Measurements from ENCODE around the gene EIPR1.
"Not testable (repeated sequence)": the region's sequence is repeated elsewhere in the genome, so short reads cannot be mapped to it uniquely, and the experiment has no call there.

The EIPR1 gene

GRCh38 chr2:3285901-3286645 lies 91.5 kb downstream of the EIPR1 start:
- Histone ChIP-seq H3K4me3 (ENCODE audit: insufficient read length, low read depth) (no peak overlapping the region), H3K27me3 (ENCODE audit: insufficient read depth, insufficient read length) (no peaks in the 10 kb centered on the region), H3K9me3 (ENCODE audit: insufficient read depth, low read length) (no peaks in the 10 kb centered on the region), H3K4me1 (ENCODE audit: insufficient read depth, insufficient read length) (peaks cover 6% of the 10 kb centered on the region), H3K9ac (ENCODE audit: insufficient read length, low read depth) (no peak overlapping the region), H3K36me3 (ENCODE audit: insufficient read depth, insufficient read length, low read length) (peaks cover 2% of the 10 kb centered on the region)
- no peak for TF ChIP-seq SUZ12 (IDR thresholded peaks at IDR 0.05; ENCODE audit: extremely low read depth, insufficient read depth, insufficient read length)
- no peak for TF ChIP-seq YY1 (IDR thresholded peaks at IDR 0.05; ENCODE audit: insufficient read depth, insufficient read length)
- TF ChIP-seq ZNF274 (IDR thresholded peaks at IDR 0.05; ENCODE audit: low read depth, low read length), result no peak
- no peak for DNase-seq (ENCODE audit: low read depth, low spot score)

DNA sequence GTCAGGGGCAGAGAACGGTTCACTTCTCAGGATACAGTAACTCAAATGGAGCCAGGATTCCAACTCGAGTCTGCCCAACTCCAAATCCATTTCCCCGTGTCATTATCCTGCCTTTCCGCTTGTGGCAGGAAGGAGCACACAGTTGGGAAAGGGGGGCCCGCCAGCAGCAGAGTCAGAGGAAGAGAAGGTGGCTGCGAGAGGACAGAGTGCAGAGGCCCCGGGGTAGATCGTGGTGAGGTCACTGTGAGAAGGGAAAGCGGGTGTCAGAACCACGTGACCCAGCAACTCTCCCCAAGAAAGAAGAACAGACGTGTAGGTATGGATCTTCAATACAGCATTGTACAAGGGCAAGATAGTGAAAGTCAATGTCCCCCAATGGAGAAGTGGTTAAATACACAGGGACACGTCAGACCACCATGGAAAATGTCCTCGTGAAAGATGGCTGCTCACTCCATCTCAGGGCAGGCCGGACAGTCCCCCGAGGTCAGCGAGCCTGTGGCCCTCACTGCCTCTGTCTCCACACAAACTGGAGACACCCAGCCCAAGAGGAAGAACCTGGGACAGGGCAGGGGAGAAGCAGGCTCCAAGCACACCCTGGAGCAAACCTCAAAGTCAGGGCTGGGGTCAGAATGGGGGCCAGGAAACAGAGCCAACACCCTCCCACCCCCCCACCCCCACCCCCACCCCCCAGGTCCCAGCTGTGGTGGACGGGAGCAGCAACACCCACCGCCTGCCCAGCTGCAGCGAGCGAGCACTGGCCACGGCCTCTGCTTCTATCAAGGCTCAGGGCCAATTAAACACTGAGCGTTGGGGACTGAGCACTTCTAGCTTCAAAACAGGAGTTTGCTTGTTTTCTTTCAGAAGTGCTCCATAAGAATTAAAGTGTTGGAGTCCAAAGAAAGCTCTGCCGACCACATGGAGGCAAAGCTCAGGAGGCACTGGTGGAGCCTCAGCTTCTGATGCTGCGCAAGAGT lies 92.7 kb downstream of the EIPR1 start:
- H3K9ac ChIP-seq (ENCODE audit: insufficient read length, low read depth), result no peak overlapping the region
- H3K9me3 ChIP-seq (ENCODE audit: insufficient read depth, low read length), result no peaks in the 10 kb centered on the region
- peaks cover 2% of the 10 kb centered on the region for H3K36me3 ChIP-seq (ENCODE audit: insufficient read depth, insufficient read length, low read length)
- no peaks in the 10 kb centered on the region for H3K27me3 ChIP-seq (ENCODE audit: insufficient read depth, insufficient read length)
- no peak overlapping the region for H3K4me3 ChIP-seq (ENCODE audit: insufficient read length, low read depth)
- DNase-seq (ENCODE audit: low read depth, low spot score), result no peak
- TF ChIP-seq YY1 (IDR thresholded peaks at IDR 0.05; ENCODE audit: insufficient read depth, insufficient read length), result no peak
- no peak for TF ChIP-seq ZNF274 (IDR thresholded peaks at IDR 0.05; ENCODE audit: low read depth, low read length)
- TF ChIP-seq SUZ12 (IDR thresholded peaks at IDR 0.05; ENCODE audit: extremely low read depth, insufficient read depth, insufficient read length), result no peak
- H3K4me1 ChIP-seq (ENCODE audit: insufficient read depth, insufficient read length), result peaks cover 5% of the 10 kb centered on the region

DNA sequence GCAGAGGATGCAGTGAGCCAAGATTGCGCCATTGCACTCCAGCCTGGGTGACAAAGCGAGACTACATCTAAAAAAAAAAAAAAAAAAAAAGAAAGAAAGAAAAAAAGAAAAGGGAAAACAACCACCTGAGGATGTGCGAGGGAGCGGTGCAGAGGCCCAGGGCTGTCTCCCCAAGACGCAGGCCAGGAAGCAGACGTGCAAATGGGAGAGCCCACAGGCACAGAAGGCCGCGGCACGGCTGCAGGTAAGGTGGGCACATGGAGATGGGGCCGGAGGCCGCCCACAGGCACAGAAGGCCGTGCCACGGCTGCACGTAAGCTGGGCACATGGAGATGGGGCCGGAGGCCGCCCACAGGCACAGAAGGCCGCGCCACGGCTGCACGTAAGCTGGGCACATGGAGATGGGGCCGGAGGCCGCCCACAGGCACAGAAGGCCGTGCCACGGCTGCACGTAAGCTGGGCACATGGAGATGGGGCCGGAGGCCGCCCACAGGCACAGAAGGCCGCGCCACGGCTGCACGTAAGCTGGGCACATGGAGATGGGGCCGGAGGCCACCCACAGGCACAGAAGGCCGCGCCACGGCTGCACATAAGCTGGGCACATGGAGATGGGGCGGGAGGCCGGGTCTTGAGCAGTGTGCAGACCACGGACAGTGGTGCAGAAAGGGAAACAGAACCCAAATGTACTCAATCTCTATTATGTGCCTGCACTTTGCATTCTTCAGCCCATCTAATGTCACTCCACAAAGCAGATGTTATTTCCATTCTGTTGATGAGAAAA lies 93.6 kb downstream of the EIPR1 start:
- not testable (repeated sequence) for H3K9ac ChIP-seq (ENCODE audit: insufficient read length, low read depth); H3K9me3 ChIP-seq (ENCODE audit: insufficient read depth, low read length); H3K36me3 ChIP-seq (ENCODE audit: insufficient read depth, insufficient read length, low read length); H3K4me1 ChIP-seq (ENCODE audit: insufficient read depth, insufficient read length); H3K27me3 ChIP-seq (ENCODE audit: insufficient read depth, insufficient read length); H3K4me3 ChIP-seq (ENCODE audit: insufficient read length, low read depth); DNase-seq (ENCODE audit: low read depth, low spot score)

DNA sequence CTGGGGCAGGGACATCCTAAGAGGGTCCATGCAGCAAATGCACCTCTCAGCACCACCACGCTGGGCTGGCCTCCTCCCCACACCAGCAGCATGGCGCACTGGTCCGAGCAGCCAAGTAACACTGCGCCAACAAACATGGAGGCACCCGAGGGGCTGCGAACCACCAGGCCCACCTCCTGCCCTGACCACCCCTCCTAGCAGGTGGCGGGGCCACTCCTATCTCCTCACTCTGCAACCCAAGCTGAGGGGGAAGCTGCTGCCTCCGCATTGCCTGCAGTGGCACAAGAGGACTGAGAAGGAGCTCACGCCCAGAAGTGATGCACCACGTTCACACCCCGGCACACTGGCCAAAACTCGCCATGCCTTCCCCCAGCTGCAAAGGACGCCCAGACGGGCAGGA lies 94.4 kb downstream of the EIPR1 start:
- no peak overlapping the region for H3K9ac ChIP-seq (ENCODE audit: insufficient read length, low read depth)
- H3K36me3 ChIP-seq (ENCODE audit: insufficient read depth, insufficient read length, low read length), result peaks cover 2% of the 10 kb centered on the region
- no peak for DNase-seq (ENCODE audit: low read depth, low spot score)
- H3K4me1 ChIP-seq (ENCODE audit: insufficient read depth, insufficient read length), result peaks cover 5% of the 10 kb centered on the region
- H3K4me3 ChIP-seq (ENCODE audit: insufficient read length, low read depth), result no peak overlapping the region
- no peaks in the 10 kb centered on the region for H3K27me3 ChIP-seq (ENCODE audit: insufficient read depth, insufficient read length)
- H3K9me3 ChIP-seq (ENCODE audit: insufficient read depth, low read length), result no peaks in the 10 kb centered on the region
- TF ChIP-seq ZNF274 (IDR thresholded peaks at IDR 0.05; ENCODE audit: low read depth, low read length), result no peak
- TF ChIP-seq SUZ12 (IDR thresholded peaks at IDR 0.05; ENCODE audit: extremely low read depth, insufficient read depth, insufficient read length), result no peak
- no peak for TF ChIP-seq YY1 (IDR thresholded peaks at IDR 0.05; ENCODE audit: insufficient read depth, insufficient read length)

DNA sequence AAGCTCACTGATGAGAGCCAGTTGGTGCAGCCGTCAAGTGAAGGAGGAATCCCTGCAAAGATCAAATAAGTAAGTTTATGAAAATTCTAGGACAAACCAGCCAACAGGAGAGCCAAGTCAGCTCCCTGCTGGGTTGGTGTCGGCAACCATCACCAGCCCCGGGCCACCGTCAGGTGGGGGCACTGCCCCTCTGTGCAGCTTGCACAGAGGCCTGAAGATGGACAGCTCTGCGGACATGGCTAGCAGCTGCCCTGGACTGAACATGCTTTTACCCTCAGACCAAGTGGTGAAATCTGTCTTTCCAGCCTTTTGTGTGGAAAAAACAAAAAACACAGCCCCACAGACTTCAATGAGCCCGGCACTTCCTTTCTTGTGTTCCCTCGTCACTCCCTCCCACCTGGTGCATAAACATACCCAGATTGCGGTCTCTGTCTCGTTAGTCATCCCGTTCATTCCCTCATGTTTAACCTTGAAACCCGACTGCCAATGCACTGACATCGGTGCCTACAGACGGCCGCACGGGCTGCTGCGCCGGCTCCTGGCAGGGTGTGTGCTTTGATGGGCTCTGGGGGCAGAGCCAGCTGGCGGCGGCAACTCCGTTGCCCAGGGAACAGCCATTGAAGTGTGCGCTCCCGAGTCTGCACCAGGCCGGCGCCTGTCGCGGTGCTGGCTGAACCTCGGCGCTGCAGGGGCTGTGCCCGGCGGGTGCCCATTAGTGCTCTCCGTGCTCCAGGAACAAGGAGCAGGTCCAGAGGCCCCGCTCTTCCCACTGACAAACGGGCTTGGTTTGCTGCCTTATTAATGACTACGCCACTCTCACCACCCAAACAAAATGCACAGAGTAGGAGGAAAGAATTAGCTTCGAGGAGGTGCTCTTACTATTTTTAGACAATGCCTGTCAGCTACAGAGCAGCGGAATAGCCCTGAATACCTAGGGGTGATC lies 95.3 kb downstream of the EIPR1 start:
- no peak for DNase-seq (ENCODE audit: low read depth, low spot score)
- Histone ChIP-seq H3K4me3 (ENCODE audit: insufficient read length, low read depth) (no peak overlapping the region), H3K9ac (ENCODE audit: insufficient read length, low read depth) (no peak overlapping the region), H3K9me3 (ENCODE audit: insufficient read depth, low read length) (no peaks in the 10 kb centered on the region), H3K27me3 (ENCODE audit: insufficient read depth, insufficient read length) (no peaks in the 10 kb centered on the region), H3K36me3 (ENCODE audit: insufficient read depth, insufficient read length, low read length) (no peaks in the 10 kb centered on the region), H3K4me1 (ENCODE audit: insufficient read depth, insufficient read length) (peaks cover 5% of the 10 kb centered on the region)
- TF ChIP-seq YY1 (IDR thresholded peaks at IDR 0.05; ENCODE audit: insufficient read depth, insufficient read length) (no peak), SUZ12 (IDR thresholded peaks at IDR 0.05; ENCODE audit: extremely low read depth, insufficient read depth, insufficient read length) (no peak), ZNF274 (IDR thresholded peaks at IDR 0.05; ENCODE audit: low read depth, low read length) (no peak)

GRCh38 chr2:3280683-3281520 lies 96.7 kb downstream of the EIPR1 start:
- TF ChIP-seq SUZ12 (IDR thresholded peaks at IDR 0.05; ENCODE audit: extremely low read depth, insufficient read depth, insufficient read length), result no peak
- Histone ChIP-seq H3K4me3 (ENCODE audit: insufficient read length, low read depth) (no peak overlapping the region), H3K4me1 (ENCODE audit: insufficient read depth, insufficient read length) (peaks cover 5% of the 10 kb centered on the region), H3K27me3 (ENCODE audit: insufficient read depth, insufficient read length) (no peaks in the 10 kb centered on the region), H3K36me3 (ENCODE audit: insufficient read depth, insufficient read length, low read length) (no peaks in the 10 kb centered on the region), H3K9me3 (ENCODE audit: insufficient read depth, low read length) (peaks cover under 1% of the 10 kb centered on the region; the same call in 1 of the 2 replicates), H3K9ac (ENCODE audit: insufficient read length, low read depth) (no peak overlapping the region)
- DNase-seq (ENCODE audit: low read depth, low spot score), result no peak
